ENCODE results near the gene DLST. TPM values are rescaled to one million over a fixed set of nuclear protein-coding genes. Genes with fewer than 3 reads are reported as not detected.

DLST gene
- total and polyA plus RNA-seq, 2 of the 4 experiments (the other 2 are of a cell fraction): 58.6 to 119 TPM

- TF ChIP-seq RCOR1 (IDR thresholded peaks at IDR 0.05; ENCODE audit: insufficient replicate concordance, low read length) (no peak), SMC3 (IDR thresholded peaks at IDR 0.05; ENCODE audit: low read depth, low read length) (peak; percentile 80)
Observed at GRCh38 chr14:74945852-74946658, 64.3 kb downstream of the DLST start (continued).

- peak overlapping the region in 1 of 2 experiments; percentile 84; a peak in 2 of 4 replicates for H4K8ac ChIP-seq (ENCODE audit: low read depth in 2 of 2, low read length in 2 of 2)
- peak overlapping the region; percentile 39; the same call in 1 of the 2 replicates for H3K4ac ChIP-seq (ENCODE audit: low read depth, low read length)
- no peak overlapping the region for H3K4me3 ChIP-seq (ENCODE audit: insufficient read depth, low read depth, low read length)
- H3K56ac ChIP-seq (ENCODE audit: extremely low read depth, insufficient read depth, low read length): no peak overlapping the region
- H3K14ac ChIP-seq (replicated peaks; ENCODE audit: low read depth, low read length): no peak overlapping the region
- no peaks in the 10 kb centered on the region for H4K20me1 ChIP-seq (ENCODE audit: insufficient read depth, low read length)
- WGBS, 2 experiments (ENCODE audit: extremely low coverage in 2 of 2, insufficient read length in 1 of 2): no CpG with 5 or more reads among the region's 5 CpGs
- no peak overlapping the region for H2BK20ac ChIP-seq (ENCODE audit: low read depth, low read length)
- H3K4me1 ChIP-seq (ENCODE audit: control insufficient read depth, insufficient read depth, low read length): peaks cover 13% of the 10 kb centered on the region
- H2BK15ac ChIP-seq (ENCODE audit: low read depth, low read length): peak overlapping the region; percentile 21; the same call in 1 of the 3 replicates
- ChIA-PET CTCF (interaction anchor here (0.7 to 1.3 kb wide), 3 partner anchors 15 to 319 kb away, joined by 3 read pairs; no protein-coding TSS in a partner anchor), POLR2A (ENCODE audit: unreplicated experiment) (no interaction called here)
- H4K5ac ChIP-seq (ENCODE audit: low read depth, low read length): no peak overlapping the region
- H3K27me3 ChIP-seq (ENCODE audit: control insufficient read depth, insufficient read depth, low read length): no peaks in the 10 kb centered on the region
- ATAC-seq (ENCODE audit: low read depth): no peak; the same call in 1 of the 2 replicates
- no peak overlapping the region for H3K23ac ChIP-seq (ENCODE audit: low read depth, low read length)
- no peak for DNase-seq
- no peak overlapping the region for H2BK5ac ChIP-seq (ENCODE audit: low read depth, low read length, poor library complexity, severe bottlenecking)
- H2AK9ac ChIP-seq (replicated peaks; ENCODE audit: low read depth, low read length, poor library complexity): peak overlapping the region; percentile 38
- H3K9ac ChIP-seq (ENCODE audit: low read depth, low read length): no peak overlapping the region
- no peaks in the 10 kb centered on the region for H3K79me1 ChIP-seq (ENCODE audit: low read depth in 1 of 2, low read length in 2 of 2)
- no peak overlapping the region for H4K91ac ChIP-seq (ENCODE audit: insufficient read depth, low read depth, low read length)
- H3K9me3 ChIP-seq (ENCODE audit: control insufficient read depth, insufficient read depth, low read length): no peaks in the 10 kb centered on the region
- peak overlapping the region; percentile 85 for H2AK5ac ChIP-seq (ENCODE audit: low read depth, low read length)
- in situ Hi-C loops (cut with MboI; ENCODE audit: low sequenced_read_pairs) (no loop called here), intact Hi-C loops (cut with micrococcal nuclease) (loop anchor here (1.0 to 10.0 kb wide), 4 partner anchors 32 to 348 kb away; partner anchors contain the start of gene EIF2B2), dilution Hi-C loops (cut with HindIII; ENCODE audit: low sequenced_read_pairs, unreplicated experiment) (no loop called here)
- no peaks in the 10 kb centered on the region for H3K36me3 ChIP-seq (ENCODE audit: control insufficient read depth, insufficient read depth, low read length)
- no peak overlapping the region for H3K18ac ChIP-seq (ENCODE audit: low read depth, low read length)
- H2AFZ ChIP-seq (replicated peaks; ENCODE audit: low read length, poor library complexity): peak overlapping the region; percentile 89
- 0 out of 2 replicates have a peak, but pooled peaks cover 2% of the 10 kb centered on the region for H3K9me1 ChIP-seq (ENCODE audit: insufficient read depth, low read length)
- H3K27ac ChIP-seq (ENCODE audit: insufficient read depth, low read length): no peak overlapping the region
- no TSS peak for BruUV-seq (replicated peaks)
- H3K4me2 ChIP-seq (ENCODE audit: low read depth, low read length): no peak overlapping the region
- no peak overlapping the region for H2BK120ac ChIP-seq (ENCODE audit: low read depth, low read length)
- no peak for TF ChIP-seq RAD21 (IDR thresholded peaks at IDR 0.05; ENCODE audit: low read length)
- no peak for TF ChIP-seq SMC3 (IDR thresholded peaks at IDR 0.05; ENCODE audit: low read depth, low read length)
- no peak for TF ChIP-seq RCOR1 (IDR thresholded peaks at IDR 0.05; ENCODE audit: insufficient replicate concordance, low read length)
- no peak for TF ChIP-seq FOS (IDR thresholded peaks at IDR 0.05; ENCODE audit: low read depth, low read length)
- no peak for TF ChIP-seq MAZ (IDR thresholded peaks at IDR 0.05; ENCODE audit: borderline replicate concordance, low read depth, low read length)
- no peak for TF ChIP-seq BHLHE40 (IDR thresholded peaks at IDR 0.05; ENCODE audit: low read depth, low read length)
- TF ChIP-seq ELK1 (IDR thresholded peaks at IDR 0.05; ENCODE audit: borderline replicate concordance, low read depth, low read length): no peak
- no peak for TF ChIP-seq CEBPB (IDR thresholded peaks at IDR 0.05; ENCODE audit: low read depth, low read length)
- no peak for TF ChIP-seq RFX5 (IDR thresholded peaks at IDR 0.05; ENCODE audit: low read depth, low read length)
- TF ChIP-seq CTCF (conservative IDR thresholded peaks at IDR 0.05; ENCODE audit: low read depth, low read length): no peak
- no peak for TF ChIP-seq NFE2L2 (IDR thresholded peaks at IDR 0.05; ENCODE audit: low read depth, low read length)
- no peak for TF ChIP-seq MAFK (IDR thresholded peaks at IDR 0.05; ENCODE audit: low read depth, low read length)
Observed at GRCh38 chr14:74946659-74947281, 65.1 kb downstream of the DLST start.

All from IMR-90 (cell line).